Endothelial cell of umbilical vein (primary cell): ENCODE results near the gene ADAMTSL5. TPM values are rescaled to one million over a fixed set of nuclear protein-coding genes. Genes with fewer than 3 reads are reported as not detected.

Experiments used
- BruUV-seq: library from RNA; stranded (reverse); fragments of 400-500 nt; replicated peaks from 2 replicates; lab custom pipeline; 2021; lab: Mats Ljungman, UMichigan
- CTCF ChIA-PET: fragments of 300-600, 350-600 bp; sonication (Branson Sonifier 250); formaldehyde crosslinking; loops from one replicate; lab custom pipeline; 2021; ENCODE audit warnings: antibody characterized with exemption, inconsistent platforms; lab: Charles Lee
- POLR2A ChIA-PET: fragments of 300-600, 350-600 bp; sonication (Branson Sonifier 250); formaldehyde crosslinking; loops from one replicate; lab custom pipeline; 2021; ENCODE audit warnings: antibody characterized with exemption, inconsistent platforms; lab: Charles Lee
- DNase-seq: peaks from one replicate; pipeline ENCODE4 v3.0.0-alpha.2; 2011; ENCODE audit warnings: low read depth, low spot score
- FAIRE-seq: peaks from 2 replicates; lab custom pipeline; 2011; peaks lifted over from hg19 to GRCh38; lab: Jason Lieb, UNC
- H2AFZ ChIP-seq: 2 replicates; pipeline ENCODE4 v1.6.0; 2012; ENCODE audit warnings: low read depth, low read length, control low read depth, inconsistent platforms
- H3K27ac ChIP-seq: 2 replicates; pipeline ENCODE4 v1.5.1; 2011; ENCODE audit warnings: low read depth, mild to moderate bottlenecking, control low read depth, low read length, moderate library complexity; ENCODE audit not compliant: insufficient read depth
- H3K27me3 ChIP-seq, 2 experiments: 2 replicates each; pipeline versions ENCODE4 v1.6.0 to v1.6.1; 2011; ENCODE audit warnings: low read length in 2 of 2, mixed read lengths in 1 of 2; ENCODE audit not compliant: control insufficient read depth in 2 of 2, insufficient read depth in 2 of 2
- H3K36me3 ChIP-seq, 2 experiments: 2 replicates in 1 of 2; 3 replicates in 1 of 2; pipeline ENCODE4 v1.5.1; 2011; ENCODE audit warnings: low read length in 2 of 2, mild to moderate bottlenecking in 1 of 2, moderate library complexity in 1 of 2; ENCODE audit not compliant: control insufficient read depth in 2 of 2, insufficient read depth in 2 of 2; ENCODE audit errors: extremely low read depth in 1 of 2
- H3K4me1 ChIP-seq: 3 replicates; pipeline ENCODE4 v1.5.1; 2011; ENCODE audit warnings: mild to moderate bottlenecking, low read length; ENCODE audit not compliant: control insufficient read depth, insufficient read depth; ENCODE audit errors: extremely low read depth
- H3K4me2 ChIP-seq: 2 replicates; pipeline ENCODE4 v1.6.1; 2011; ENCODE audit warnings: low read length, control low read depth, mixed read lengths; ENCODE audit not compliant: insufficient read depth
- H3K4me3 ChIP-seq, 3 experiments: fragments of 200-600 bp in 1 of 3; sonication (generic), shearing (Covaris generic) in 1 of 3; replicated peaks in 1 of 3; 2 replicates each; pipeline ENCODE4 v1.5.1; 2011 to 2016; ENCODE audit warnings: control low read depth in 3 of 3, low read length in 3 of 3, mild to moderate bottlenecking in 2 of 3, inconsistent platforms in 1 of 3, low read depth in 1 of 3, moderate library complexity in 1 of 3; ENCODE audit not compliant: insufficient read depth in 1 of 3
- H3K79me2 ChIP-seq: 2 replicates; pipeline ENCODE4 v1.6.0; 2012; ENCODE audit warnings: low read length, inconsistent platforms; ENCODE audit not compliant: control insufficient read depth, insufficient read depth
- H3K9ac ChIP-seq: replicated peaks from 2 replicates; pipeline ENCODE3; 2011; ENCODE audit warnings: low read length, control low read depth; ENCODE audit not compliant: insufficient read depth; ENCODE audit errors: extremely low read depth
- H3K9me1 ChIP-seq: replicated peaks from 3 replicates; pipeline ENCODE4 v1.6.0; 2011; ENCODE audit warnings: mild to moderate bottlenecking, low read length; ENCODE audit not compliant: control insufficient read depth, insufficient read depth; ENCODE audit errors: extremely low read depth
- H3K9me3 ChIP-seq: replicated peaks from 2 replicates; pipeline ENCODE4 v1.5.1; 2012; ENCODE audit warnings: low read length, inconsistent platforms; ENCODE audit not compliant: control insufficient read depth, insufficient read depth
- H4K20me1 ChIP-seq: replicated peaks from 2 replicates; pipeline ENCODE3; 2011; ENCODE audit warnings: mild to moderate bottlenecking, low read length; ENCODE audit not compliant: control insufficient read depth, insufficient read depth; ENCODE audit errors: extremely low read depth
- EZH2 ChIP-seq: IDR thresholded peaks from 2 replicates; pipeline ENCODE4 v1.6.1; 2012; ENCODE audit warnings: borderline replicate concordance, low read depth, mild to moderate bottlenecking, moderate library complexity, low read length, inconsistent platforms; ENCODE audit not compliant: severe bottlenecking
- FOS ChIP-seq: IDR thresholded peaks from 2 replicates; pipeline ENCODE4 v1.6.1; 2011; ENCODE audit warnings: mild to moderate bottlenecking, low read length, moderate library complexity, borderline replicate concordance; ENCODE audit not compliant: insufficient read depth
- GATA2 ChIP-seq: IDR thresholded peaks from 2 replicates; pipeline ENCODE4 v1.7.0; 2011; ENCODE audit warnings: low read depth, mild to moderate bottlenecking, moderate library complexity, mixed read lengths, low read length; ENCODE audit not compliant: insufficient read length, insufficient read depth
- JUN ChIP-seq: IDR thresholded peaks from 2 replicates; pipeline ENCODE4 v1.6.1; 2011; ENCODE audit warnings: borderline replicate concordance, low read depth; ENCODE audit not compliant: insufficient read length, insufficient read depth
- MAX ChIP-seq: IDR thresholded peaks from 2 replicates; pipeline ENCODE4 v1.6.1; 2011; ENCODE audit not compliant: insufficient read depth, insufficient read length
- MYC ChIP-seq: IDR thresholded peaks from one replicate; pipeline ENCODE4 v1.6.1; 2011; ENCODE audit warnings: mild to moderate bottlenecking, low read depth, low read length
- POLR2A ChIP-seq: IDR thresholded peaks from 2 replicates; pipeline ENCODE4 v1.6.1; 2012; ENCODE audit warnings: low read depth, mild to moderate bottlenecking, control low read depth, low read length
- POLR2AphosphoS5 ChIP-seq: IDR thresholded peaks from 2 replicates; pipeline ENCODE4 v1.6.1; 2012; ENCODE audit warnings: low read depth, mild to moderate bottlenecking, control low read depth, low read length, moderate library complexity; ENCODE audit not compliant: insufficient read depth
- dilution Hi-C: fragments of 300-500 bp; cut with MboI; formaldehyde crosslinking; loops from one replicate; pipeline ENCODE4 v1.15.0; 2019; ENCODE audit warnings: low sequenced_read_pairs; ENCODE audit not compliant: extremely low pct_ligation_motif_present
- intact Hi-C: fragments of 100-400 bp; cut with micrococcal nuclease; formaldehyde crosslinking; loops from one replicate; pipeline ENCODE4 v1.10.0; 2022
- polyA plus RNA-seq, 4 experiments: library from polyadenylated mRNA; depleted of rRNA in 3 of 4; stranded (reverse) in 3 of 4; unstranded in 1 of 4; fragments of >200 nt; gene quantifications; 2 replicates each; pipeline versions ENCODE4 v1.2.1 to v1.2.3, GENCODE V29; 2011 to 2012; ENCODE audit warnings: missing spikeins in 1 of 4
- total RNA-seq: library from RNA; stranded (reverse); gene quantifications from 2 replicates; pipeline ENCODE4 v1.2.3, GENCODE V29; 2021
- TF ChIP-seq, protein P1 (sequence below), 2 donors: IDR thresholded peaks; 1 replicate in 1 of 2; 2 replicates in 1 of 2; pipeline ENCODE4 v1.5.1; 2011; ENCODE audit warnings: low read length in 2 of 2, mild to moderate bottlenecking in 2 of 2, moderate library complexity in 2 of 2, control low read depth in 1 of 2, inconsistent platforms in 1 of 2, low read depth in 1 of 2; ENCODE audit not compliant: insufficient read depth in 1 of 2; ENCODE audit errors: extremely low read depth in 1 of 2

ADAMTSL5 gene
- total and polyA plus RNA-seq, 2 donors (not counting 3 experiments of a cell fraction or from before 2014, with no cell fraction given), result 0.07 TPM; not detected in 1

DNA sequence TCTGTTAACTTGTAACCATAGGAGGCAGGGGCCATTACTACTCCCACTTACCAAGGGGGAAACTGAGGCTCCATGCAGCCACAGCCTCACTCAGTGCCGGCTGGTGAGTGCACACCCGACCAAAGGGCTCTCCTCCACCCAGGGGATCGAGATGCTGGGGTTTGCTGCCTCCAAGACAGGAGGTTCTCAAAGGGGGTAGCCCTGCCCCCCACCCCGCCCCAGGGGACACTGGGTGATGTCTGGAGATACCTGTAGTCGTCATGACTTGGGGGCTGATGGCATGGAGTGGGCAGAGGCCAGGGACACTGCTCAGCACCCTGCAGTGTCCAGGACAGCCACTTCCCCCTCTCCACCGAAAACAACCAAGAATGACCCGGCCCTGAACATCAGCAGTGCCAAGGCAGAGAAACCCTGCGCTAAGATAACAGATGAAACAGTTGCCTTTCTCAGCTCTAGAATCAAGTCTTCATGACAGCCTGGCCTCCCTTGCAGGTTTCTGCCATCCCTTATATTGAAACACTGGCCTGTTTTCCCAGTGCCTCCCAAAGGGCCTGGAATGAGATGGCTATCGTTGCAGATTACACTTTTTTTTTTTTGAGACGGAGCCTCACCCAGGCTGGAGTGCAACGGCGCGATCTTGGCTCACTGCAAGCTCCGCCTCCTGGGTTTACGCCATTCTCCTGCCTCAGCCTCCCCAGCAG is 18.6 kb downstream of the ADAMTSL5 start:
- H2AFZ ChIP-seq, result no peak overlapping the region
- no TSS peak for BruUV-seq
- no peaks in the 10 kb centered on the region for H4K20me1 ChIP-seq
- H3K9me3 ChIP-seq, result no peaks in the 10 kb centered on the region
- POLR2A ChIA-PET, result no interaction called here
- no peak overlapping the region for H3K9ac ChIP-seq
- dilution Hi-C loops (no loop called here), intact Hi-C loops (no loop called here)
- peaks cover 10% of the 10 kb centered on the region for H3K4me1 ChIP-seq
- H3K79me2 ChIP-seq, result no peaks in the 10 kb centered on the region
- DNase-seq, result no peak
- H3K36me3 ChIP-seq, result no peaks in the 10 kb centered on the region
- H3K9me1 ChIP-seq, result no peaks in the 10 kb centered on the region
- H3K27ac ChIP-seq, result no peak overlapping the region
- TF ChIP-seq GATA2 (no peak), POLR2A (no peak), EZH2 (no peak), JUN (no peak), POLR2AphosphoS5 (no peak), FOS (no peak), MYC (no peak), MAX (no peak)
- TF ChIP-seq, protein P1, sequence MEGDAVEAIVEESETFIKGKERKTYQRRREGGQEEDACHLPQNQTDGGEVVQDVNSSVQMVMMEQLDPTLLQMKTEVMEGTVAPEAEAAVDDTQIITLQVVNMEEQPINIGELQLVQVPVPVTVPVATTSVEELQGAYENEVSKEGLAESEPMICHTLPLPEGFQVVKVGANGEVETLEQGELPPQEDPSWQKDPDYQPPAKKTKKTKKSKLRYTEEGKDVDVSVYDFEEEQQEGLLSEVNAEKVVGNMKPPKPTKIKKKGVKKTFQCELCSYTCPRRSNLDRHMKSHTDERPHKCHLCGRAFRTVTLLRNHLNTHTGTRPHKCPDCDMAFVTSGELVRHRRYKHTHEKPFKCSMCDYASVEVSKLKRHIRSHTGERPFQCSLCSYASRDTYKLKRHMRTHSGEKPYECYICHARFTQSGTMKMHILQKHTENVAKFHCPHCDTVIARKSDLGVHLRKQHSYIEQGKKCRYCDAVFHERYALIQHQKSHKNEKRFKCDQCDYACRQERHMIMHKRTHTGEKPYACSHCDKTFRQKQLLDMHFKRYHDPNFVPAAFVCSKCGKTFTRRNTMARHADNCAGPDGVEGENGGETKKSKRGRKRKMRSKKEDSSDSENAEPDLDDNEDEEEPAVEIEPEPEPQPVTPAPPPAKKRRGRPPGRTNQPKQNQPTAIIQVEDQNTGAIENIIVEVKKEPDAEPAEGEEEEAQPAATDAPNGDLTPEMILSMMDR (IDR thresholded peaks at IDR 0.05; ENCODE audit: extremely low read depth in 1 of 2, insufficient read depth in 1 of 2, low read depth in 1 of 2, low read length in 2 of 2), result no peak
- peaks cover 0 to 6% of the 10 kb centered on the region in 2 experiments for H3K27me3 ChIP-seq
- CTCF ChIA-PET, result interaction anchor here (1.1 to 2.6 kb wide), 2 partner anchors 8 to 29 kb away, joined by 4 to 7 read pairs; no protein-coding TSS in a partner anchor
- no peak overlapping the region for H3K4me3 ChIP-seq
- no peak overlapping the region for H3K4me2 ChIP-seq
- no peak for FAIRE-seq
